ENCODE measurements around the gene CRIM1. TPM values are rescaled to one million over a fixed set of nuclear protein-coding genes. Genes with fewer than 3 reads are reported as not detected.
A peak's percentile ranks its signal among the peaks of the same experiment; 100 is the strongest.

The CRIM1 gene
- total RNA-seq, 2 donors from 2014 or later = 26.7 to 26.9 TPM

- Histone ChIP-seq H3K9ac (ENCODE audit: extremely low read depth, low read length, poor library complexity, severe bottlenecking) (no peak overlapping the region), H3K9me3 (ENCODE audit: control insufficient read depth, low read length) (no peaks in the 10 kb centered on the region), H3K4me1 (ENCODE audit: control insufficient read depth, insufficient read depth, low read length) (peaks cover 13% of the 10 kb centered on the region), H3K27me3 (ENCODE audit: control insufficient read depth, insufficient read depth, low read length, poor library complexity, severe bottlenecking) (no peaks in the 10 kb centered on the region), H3K36me3 (ENCODE audit: control insufficient read depth, insufficient read depth, low read length) (peaks cover 7% of the 10 kb centered on the region), H3K27ac (ENCODE audit: low read depth, low read length) (no peak overlapping the region), H3K4me3 (ENCODE audit: low read length) (no peak overlapping the region)
- no peak overlapping the region for H3K4me3 Mint-ChIP-seq
- no peaks in the 10 kb centered on the region for H3K27me3 Mint-ChIP-seq (ENCODE audit: insufficient read depth)
- no peaks in the 10 kb centered on the region for H3K9me3 Mint-ChIP-seq
- TF ChIP-seq, protein P1, sequence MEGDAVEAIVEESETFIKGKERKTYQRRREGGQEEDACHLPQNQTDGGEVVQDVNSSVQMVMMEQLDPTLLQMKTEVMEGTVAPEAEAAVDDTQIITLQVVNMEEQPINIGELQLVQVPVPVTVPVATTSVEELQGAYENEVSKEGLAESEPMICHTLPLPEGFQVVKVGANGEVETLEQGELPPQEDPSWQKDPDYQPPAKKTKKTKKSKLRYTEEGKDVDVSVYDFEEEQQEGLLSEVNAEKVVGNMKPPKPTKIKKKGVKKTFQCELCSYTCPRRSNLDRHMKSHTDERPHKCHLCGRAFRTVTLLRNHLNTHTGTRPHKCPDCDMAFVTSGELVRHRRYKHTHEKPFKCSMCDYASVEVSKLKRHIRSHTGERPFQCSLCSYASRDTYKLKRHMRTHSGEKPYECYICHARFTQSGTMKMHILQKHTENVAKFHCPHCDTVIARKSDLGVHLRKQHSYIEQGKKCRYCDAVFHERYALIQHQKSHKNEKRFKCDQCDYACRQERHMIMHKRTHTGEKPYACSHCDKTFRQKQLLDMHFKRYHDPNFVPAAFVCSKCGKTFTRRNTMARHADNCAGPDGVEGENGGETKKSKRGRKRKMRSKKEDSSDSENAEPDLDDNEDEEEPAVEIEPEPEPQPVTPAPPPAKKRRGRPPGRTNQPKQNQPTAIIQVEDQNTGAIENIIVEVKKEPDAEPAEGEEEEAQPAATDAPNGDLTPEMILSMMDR (conservative IDR thresholded peaks at IDR 0.05) = no peak
- H3K27ac Mint-ChIP-seq = no peak overlapping the region
- DNase-seq = no peak
- H3K4me1 Mint-ChIP-seq = peaks cover 51% of the 10 kb centered on the region
- peaks cover 5% of the 10 kb centered on the region for H3K36me3 Mint-ChIP-seq (ENCODE audit: low read depth)
- 93 to 100% methylated on average over 3 of the region's 3 CpGs for WGBS, 2 experiments (ENCODE audit: insufficient coverage in 1 of 2, insufficient read length in 1 of 2)
Observed at GRCh38 chr2:36389577-36389976, 34.0 kb downstream of the CRIM1 start.

DNA sequence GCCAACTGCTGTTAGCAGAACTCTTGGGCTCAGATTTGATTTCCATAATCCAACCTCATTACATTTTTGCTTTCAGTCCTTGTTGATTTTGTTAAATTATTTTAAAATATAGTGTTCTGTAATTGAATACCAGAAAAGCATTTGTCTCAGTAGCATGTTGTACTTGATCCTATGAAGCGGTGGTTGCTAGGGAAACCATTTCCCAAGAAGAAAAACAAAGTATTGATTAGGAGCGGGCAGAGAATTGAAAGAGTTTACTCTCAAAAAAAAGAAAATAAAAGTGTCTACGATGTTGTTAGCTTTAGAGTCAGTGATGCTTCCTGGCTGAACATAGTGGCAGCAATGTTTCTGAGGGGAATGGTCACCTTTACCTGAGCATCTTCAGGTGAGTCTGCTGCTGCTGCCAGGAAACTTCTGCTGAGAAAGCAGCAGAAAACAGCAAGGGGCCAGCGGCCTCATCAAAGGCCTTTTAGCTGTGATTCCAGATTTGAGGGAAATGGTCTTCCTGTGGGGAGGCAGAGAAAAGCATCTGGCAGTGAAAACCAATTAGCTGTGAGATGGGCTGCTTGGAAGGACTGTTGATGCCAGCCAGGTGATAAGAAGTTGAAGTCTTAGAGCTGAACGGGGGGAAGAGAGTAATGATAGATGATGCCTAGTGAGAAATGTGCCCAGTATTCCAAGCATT lies 37.1 kb downstream of the CRIM1 start:
- peak; percentile 88 for DNase-seq
- H3K4me1 Mint-ChIP-seq = peaks cover 38% of the 10 kb centered on the region
- Histone ChIP-seq H3K9me3 (ENCODE audit: control insufficient read depth, low read length) (no peaks in the 10 kb centered on the region), H3K27ac (ENCODE audit: low read depth, low read length) (no peak overlapping the region), H3K9ac (ENCODE audit: extremely low read depth, low read length, poor library complexity, severe bottlenecking) (no peak overlapping the region), H3K27me3 (ENCODE audit: control insufficient read depth, insufficient read depth, low read length, poor library complexity, severe bottlenecking) (no peaks in the 10 kb centered on the region), H3K4me1 (ENCODE audit: control insufficient read depth, insufficient read depth, low read length) (peaks cover 11% of the 10 kb centered on the region), H3K36me3 (ENCODE audit: control insufficient read depth, insufficient read depth, low read length) (peaks cover 16% of the 10 kb centered on the region), H3K4me3 (ENCODE audit: low read length) (no peak overlapping the region)
- no peak overlapping the region for H3K4me3 Mint-ChIP-seq
- WGBS, 2 experiments (ENCODE audit: insufficient coverage in 1 of 2, insufficient read length in 1 of 2) = 66 to 75% methylated on average over 5 of the region's 5 CpGs
- H3K9me3 Mint-ChIP-seq = no peaks in the 10 kb centered on the region
- no peak overlapping the region for H3K27ac Mint-ChIP-seq
- peaks cover 12% of the 10 kb centered on the region for H3K36me3 Mint-ChIP-seq (ENCODE audit: low read depth)
- no peaks in the 10 kb centered on the region for H3K27me3 Mint-ChIP-seq (ENCODE audit: insufficient read depth)
- TF ChIP-seq, protein P1 (conservative IDR thresholded peaks at IDR 0.05) = no peak

- Mint-ChIP-seq H3K27ac (no peak overlapping the region), H3K36me3 (ENCODE audit: low read depth) (peaks cover 12% of the 10 kb centered on the region), H3K27me3 (ENCODE audit: insufficient read depth) (no peaks in the 10 kb centered on the region), H3K4me3 (no peak overlapping the region), H3K9me3 (no peaks in the 10 kb centered on the region), H3K4me1 (peaks cover 30% of the 10 kb centered on the region)
- Histone ChIP-seq H3K9ac (ENCODE audit: extremely low read depth, low read length, poor library complexity, severe bottlenecking) (no peak overlapping the region), H3K4me1 (ENCODE audit: control insufficient read depth, insufficient read depth, low read length) (peaks cover 10% of the 10 kb centered on the region), H3K9me3 (ENCODE audit: control insufficient read depth, low read length) (no peaks in the 10 kb centered on the region), H3K4me3 (ENCODE audit: low read length) (no peak overlapping the region), H3K36me3 (ENCODE audit: control insufficient read depth, insufficient read depth, low read length) (peaks cover 17% of the 10 kb centered on the region), H3K27ac (ENCODE audit: low read depth, low read length) (no peak overlapping the region), H3K27me3 (ENCODE audit: control insufficient read depth, insufficient read depth, low read length, poor library complexity, severe bottlenecking) (no peaks in the 10 kb centered on the region)
- WGBS, 2 experiments (ENCODE audit: insufficient coverage in 1 of 2, insufficient read length in 1 of 2) = 94 to 96% methylated on average over 4 of the region's 4 CpGs
- DNase-seq = no peak
- TF ChIP-seq, protein P1 (conservative IDR thresholded peaks at IDR 0.05) = no peak
Observed at GRCh38 chr2:36393738-36394256, 38.2 kb downstream of the CRIM1 start.

Data from endodermal cell (in vitro differentiated cells).